Mucosa of descending colon (tissue), 3 donors: ENCODE measurements around the gene CCL1. TPM values are rescaled to one million over a fixed set of nuclear protein-coding genes. Genes with fewer than 3 reads are reported as not detected.

ENCODE experiments used
- ATAC-seq: fragments of 200-7000 bp; cut with Tn5 transposase; one replicate; pipeline ENCODE4 v1.9.1; 2020; ENCODE audit warnings: mild to moderate bottlenecking, moderate library complexity
- DNase-seq, 3 donors: peaks; one replicate each; pipeline ENCODE4 v3.0.0-alpha.2; 2020
- H3K36me3 ChIP-seq: fragments of 200-600 bp; one replicate; pipeline ENCODE4 v1.8.0; 2021; ENCODE audit warnings: low read depth, mild to moderate bottlenecking
- H3K4me1 ChIP-seq: fragments of 200-600 bp; one replicate; pipeline ENCODE4 v1.8.0; 2021; ENCODE audit warnings: low read depth, mild to moderate bottlenecking
- H3K4me3 ChIP-seq: fragments of 200-600 bp; one replicate; pipeline ENCODE4 v1.8.0; 2021; ENCODE audit warnings: mild to moderate bottlenecking
- H3K9me3 ChIP-seq: fragments of 200-600 bp; one replicate; pipeline ENCODE4 v1.8.0; 2021; ENCODE audit warnings: mild to moderate bottlenecking
- intact Hi-C, 2 donors: fragments of 100-400 bp; cut with DNase I in 1 of 2; cut with micrococcal nuclease in 1 of 2; formaldehyde crosslinking; loops; one replicate each; pipeline versions ENCODE4 v1.11.0 to v1.11.1; 2022; cut with DNase I, micrococcal nuclease
- total RNA-seq, 3 donors: library from RNA; stranded (reverse); fragmentation: NEBNext Ultra II Directional in 2 of 3; extraction: Animal tissue kit (Norgen Biotek cat#: 25700) in 2 of 3; gene quantifications; one replicate each; pipeline versions ENCODE4 v1.2.1 to v1.2.4, GENCODE V29; 2021 to 2023
- TF ChIP-seq, protein P1 (sequence below): fragments of 200-600 bp; IDR thresholded peaks from one replicate; pipeline ENCODE4 v1.8.0; 2022; ENCODE audit warnings: antibody characterized with exemption, mild to moderate bottlenecking
- donor health status: DM: no; HTN: no; CAD: no; lungs with moderate emphysema.
- donor health status: DM: no; HTN: no; CAD: no.
- donor health status: DM: no; HTN: yes; CAD: no.

CCL1 gene
- total RNA-seq, 3 donors from 2014 or later: not detected

DNA sequence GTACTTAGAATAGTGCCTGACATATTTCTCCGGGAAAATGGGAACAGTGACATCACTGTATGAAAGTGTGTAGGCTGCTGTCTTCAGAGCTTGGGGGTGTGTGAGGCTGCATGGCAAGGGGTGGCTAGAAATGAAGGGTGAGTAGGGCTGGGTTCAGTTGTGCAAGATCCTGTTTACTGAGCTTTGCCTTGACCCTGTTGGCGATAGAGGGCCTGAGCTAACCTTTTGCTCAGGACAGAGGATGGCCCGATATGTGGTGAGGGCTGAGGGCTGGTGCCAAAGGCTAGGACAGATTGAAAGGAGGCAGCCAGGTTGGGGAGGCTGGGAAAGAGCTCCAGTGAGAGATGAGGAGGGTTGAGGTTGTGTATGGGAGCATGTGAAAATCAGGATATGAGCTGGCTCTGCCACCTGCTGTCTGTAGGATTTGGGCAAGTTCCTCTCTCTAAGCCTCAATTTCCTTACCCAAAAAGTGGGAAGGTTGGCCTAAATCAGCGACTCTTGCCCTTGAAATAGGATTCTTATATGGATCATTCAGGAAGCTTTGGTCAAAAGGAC lies 6.0 kb upstream of the CCL1 start:
- no peak for ATAC-seq
- H3K36me3 ChIP-seq: no peaks in the 10 kb centered on the region
- DNase-seq: no peak
- no peaks in the 10 kb centered on the region for H3K4me1 ChIP-seq
- TF ChIP-seq, protein P1, sequence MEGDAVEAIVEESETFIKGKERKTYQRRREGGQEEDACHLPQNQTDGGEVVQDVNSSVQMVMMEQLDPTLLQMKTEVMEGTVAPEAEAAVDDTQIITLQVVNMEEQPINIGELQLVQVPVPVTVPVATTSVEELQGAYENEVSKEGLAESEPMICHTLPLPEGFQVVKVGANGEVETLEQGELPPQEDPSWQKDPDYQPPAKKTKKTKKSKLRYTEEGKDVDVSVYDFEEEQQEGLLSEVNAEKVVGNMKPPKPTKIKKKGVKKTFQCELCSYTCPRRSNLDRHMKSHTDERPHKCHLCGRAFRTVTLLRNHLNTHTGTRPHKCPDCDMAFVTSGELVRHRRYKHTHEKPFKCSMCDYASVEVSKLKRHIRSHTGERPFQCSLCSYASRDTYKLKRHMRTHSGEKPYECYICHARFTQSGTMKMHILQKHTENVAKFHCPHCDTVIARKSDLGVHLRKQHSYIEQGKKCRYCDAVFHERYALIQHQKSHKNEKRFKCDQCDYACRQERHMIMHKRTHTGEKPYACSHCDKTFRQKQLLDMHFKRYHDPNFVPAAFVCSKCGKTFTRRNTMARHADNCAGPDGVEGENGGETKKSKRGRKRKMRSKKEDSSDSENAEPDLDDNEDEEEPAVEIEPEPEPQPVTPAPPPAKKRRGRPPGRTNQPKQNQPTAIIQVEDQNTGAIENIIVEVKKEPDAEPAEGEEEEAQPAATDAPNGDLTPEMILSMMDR: no peak
- no peak overlapping the region for H3K4me3 ChIP-seq
- intact Hi-C loops: no loop called here
- no peaks in the 10 kb centered on the region for H3K9me3 ChIP-seq

GRCh38 chr17:34368196-34368945 lies 5.3 kb upstream of the CCL1 start:
- Histone ChIP-seq H3K36me3 (no peaks in the 10 kb centered on the region), H3K4me1 (no peaks in the 10 kb centered on the region), H3K4me3 (no peak overlapping the region), H3K9me3 (no peaks in the 10 kb centered on the region)
- ATAC-seq (no peak), DNase-seq (no peak)
- intact Hi-C loops: no loop called here
- TF ChIP-seq, protein P1: no peak

DNA sequence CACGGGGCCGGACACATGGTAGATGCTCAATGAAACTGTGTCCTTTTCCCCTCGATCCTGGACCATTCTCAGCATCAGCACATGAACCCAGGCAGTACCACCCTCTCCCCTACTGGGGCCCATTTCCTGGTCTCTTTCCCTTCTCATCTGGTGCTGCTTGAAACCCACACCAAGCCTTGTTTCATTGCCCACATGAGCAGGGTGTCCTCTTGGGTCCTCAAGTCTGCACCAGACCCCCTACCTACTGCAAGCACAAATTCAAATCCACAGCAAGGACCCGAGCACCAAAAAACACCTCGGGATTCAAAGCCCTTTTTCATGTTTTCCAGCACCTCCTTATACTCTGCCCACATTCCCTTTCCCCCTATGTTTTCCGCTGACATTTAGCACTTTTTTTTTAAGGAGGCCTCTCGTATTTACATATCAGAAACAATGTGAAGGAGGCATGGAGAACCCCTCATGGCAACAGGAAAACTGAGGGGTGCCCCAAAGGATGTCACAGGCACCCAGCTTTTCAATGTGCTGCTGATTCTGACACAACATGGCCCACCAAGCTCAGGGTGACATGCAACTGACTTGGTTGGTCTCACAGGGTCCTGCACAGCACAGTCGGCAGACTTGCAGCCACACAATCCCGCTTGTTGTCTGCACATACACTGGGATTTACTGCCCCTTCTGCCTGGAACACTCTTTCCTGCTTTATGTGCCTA lies 4.6 kb upstream of the CCL1 start:
- H3K4me1 ChIP-seq: no peaks in the 10 kb centered on the region
- ATAC-seq (no peak), DNase-seq (no peak)
- intact Hi-C loops: no loop called here
- no peaks in the 10 kb centered on the region for H3K36me3 ChIP-seq
- H3K4me3 ChIP-seq: no peak overlapping the region
- H3K9me3 ChIP-seq: no peaks in the 10 kb centered on the region
- TF ChIP-seq, protein P1: no peak

GRCh38 chr17:34366529-34367107 lies 3.6 kb upstream of the CCL1 start:
- Histone ChIP-seq H3K4me3 (no peak overlapping the region), H3K9me3 (no peaks in the 10 kb centered on the region), H3K36me3 (no peaks in the 10 kb centered on the region), H3K4me1 (no peaks in the 10 kb centered on the region)
- DNase-seq (no peak), ATAC-seq (no peak)
- intact Hi-C loops: no loop called here
- TF ChIP-seq, protein P1: no peak

GRCh38 chr17:34366010-34366409 lies 3.0 kb upstream of the CCL1 start:
- DNase-seq (no peak), ATAC-seq (no peak)
- intact Hi-C loops: no loop called here
- Histone ChIP-seq H3K4me3 (no peak overlapping the region), H3K36me3 (no peaks in the 10 kb centered on the region), H3K4me1 (no peaks in the 10 kb centered on the region), H3K9me3 (no peaks in the 10 kb centered on the region)
- TF ChIP-seq, protein P1: no peak
